ENCODE results near the gene RUNX2.

The RUNX2 gene

GRCh38 chr6:45438849-45439406 lies 110.8 kb downstream of the RUNX2 start:
- CTCF ChIA-PET, result interaction anchor here (0.6 to 1.2 kb wide), 2 partner anchors 138 to 276 kb away, joined by 3 to 5 read pairs; no protein-coding TSS in a partner anchor
- POLR2A ChIA-PET, result no interaction called here
- TF ChIP-seq ZFP69B (tag by site-specific recombination; IDR thresholded peaks at IDR 0.05) (peak; percentile 28; the same call in 1 of the 2 replicates), ZNF19 (tag by site-specific recombination; IDR thresholded peaks at IDR 0.05; ENCODE audit: low read depth) (no peak), ZNF692 (tag by site-specific recombination; IDR thresholded peaks at IDR 0.05) (peak; percentile 57), ZSCAN18 (tag by site-specific recombination; IDR thresholded peaks at IDR 0.05) (no peak), ZNF132 (tag by site-specific recombination; IDR thresholded peaks at IDR 0.05; ENCODE audit: borderline replicate concordance) (no peak), ZNF529 (tag by site-specific recombination; IDR thresholded peaks at IDR 0.05; ENCODE audit: insufficient replicate concordance) (no peak), ZNF112 (tag by site-specific recombination; IDR thresholded peaks at IDR 0.05) (no peak), ZNF423 (tag by site-specific recombination; IDR thresholded peaks at IDR 0.05) (no peak), ZNF585B (tag by site-specific recombination; IDR thresholded peaks at IDR 0.05) (no peak)

GRCh38 chr6:45439459-45439858 lies 111.3 kb downstream of the RUNX2 start:
- H3K4me1 ChIP-seq (ENCODE audit: control insufficient read depth, insufficient read depth, low read length), result 0 out of 2 replicates have a peak, but pooled peaks cover 3% of the 10 kb centered on the region
- no peak overlapping the region for H3K27ac ChIP-seq (ENCODE audit: extremely low read depth, low read depth, low read length)
- POLR2A ChIA-PET, result no interaction called here
- TF ChIP-seq IKZF3 (tag by site-specific recombination; IDR thresholded peaks at IDR 0.05) (no peak), PRDM1 (tag by site-specific recombination; IDR thresholded peaks at IDR 0.05) (no peak), ZNF558 (tag by site-specific recombination; IDR thresholded peaks at IDR 0.05) (no peak), ZXDB (tag by site-specific recombination; IDR thresholded peaks at IDR 0.05) (no peak), ZNF580 (tag by site-specific recombination; IDR thresholded peaks at IDR 0.05) (no peak), ZNF513 (tag by site-specific recombination; IDR thresholded peaks at IDR 0.05) (no peak), OVOL3 (tag by site-specific recombination; IDR thresholded peaks at IDR 0.05) (no peak), ZBTB8A (tag by site-specific recombination; IDR thresholded peaks at IDR 0.05) (no peak), INSM2 (tag by site-specific recombination; IDR thresholded peaks at IDR 0.05) (no peak), ZNF776 (tag by site-specific recombination; IDR thresholded peaks at IDR 0.05; ENCODE audit: borderline replicate concordance) (no peak), KLF7 (tag by site-specific recombination; IDR thresholded peaks at IDR 0.05; ENCODE audit: borderline replicate concordance) (no peak), ZNF658 (tag by site-specific recombination; IDR thresholded peaks at IDR 0.05) (no peak), ZBTB26 (tag by site-specific recombination; optimal IDR thresholded peaks at IDR 0.05) (no peak), ZSCAN16 (tag by site-specific recombination; IDR thresholded peaks at IDR 0.05) (no peak), ZNF221 (tag by site-specific recombination; IDR thresholded peaks at IDR 0.05; ENCODE audit: borderline replicate concordance) (no peak), ZNF335 (tag by site-specific recombination; conservative IDR thresholded peaks at IDR 0.05) (no peak), EGR2 (tag by site-specific recombination; IDR thresholded peaks at IDR 0.05; ENCODE audit: low read depth) (no peak), ZNF302 (tag by site-specific recombination; IDR thresholded peaks at IDR 0.05; ENCODE audit: low read depth) (no peak)
- H3K4me3 ChIP-seq (ENCODE audit: low read depth, low read length), result no peak overlapping the region
- no peaks in the 10 kb centered on the region for H3K9me3 ChIP-seq (ENCODE audit: control insufficient read depth, insufficient read depth, low read depth, low read length)
- CTCF ChIA-PET, result interaction anchor here (0.6 to 1.2 kb wide), 2 partner anchors 138 to 275 kb away, joined by 3 to 5 read pairs; no protein-coding TSS in a partner anchor
- H3K36me3 ChIP-seq (ENCODE audit: control insufficient read depth in 2 of 2, insufficient read depth in 1 of 2, low read length in 2 of 2), result peaks cover 0 to 3% of the 10 kb centered on the region in 2 experiments; a peak in 1 of 3 replicates

More at GRCh38 chr6:45438849-45439406, 110.8 kb downstream of the RUNX2 start:
- H3K9me3 ChIP-seq (ENCODE audit: control insufficient read depth, insufficient read depth, low read depth, low read length), result no peaks in the 10 kb centered on the region
- H3K4me1 ChIP-seq (ENCODE audit: control insufficient read depth, insufficient read depth, low read length), result peaks cover 5% of the 10 kb centered on the region
- H3K36me3 ChIP-seq (ENCODE audit: control insufficient read depth in 2 of 2, insufficient read depth in 1 of 2, low read length in 2 of 2), result peaks cover 0 to 3% of the 10 kb centered on the region in 2 experiments; a peak in 1 of 3 replicates
- H3K4me3 ChIP-seq (ENCODE audit: low read depth, low read length), result no peak overlapping the region
- no peak overlapping the region for H3K27ac ChIP-seq (ENCODE audit: extremely low read depth, low read depth, low read length)
